ENCODE data around the gene SLC12A1.

- TF ChIP-seq CTCF (IDR thresholded peaks at IDR 0.05) (no peak), POLR2A (IDR thresholded peaks at IDR 0.05) (no peak)
Observed at GRCh38 chr15:48170981-48171380, 35.1 kb upstream of the SLC12A1 start.

Measured in lower leg skin (tissue), 3 donors.